A673 (cell line): ENCODE measurements around the gene S100A4.

Experiments used
- CTCF ChIP-seq: fragments of 300-800, 200-600 bp; sonication (generic); conservative IDR thresholded peaks from 2 replicates; pipeline ENCODE4 v1.5.1; 2017; ENCODE audit warnings: low read depth, mild to moderate bottlenecking, antibody characterized with exemption, low read length, moderate library complexity, mixed read lengths
- EZH2 ChIP-seq: fragments of 200-600 bp; sonication (generic); IDR thresholded peaks from 2 replicates; pipeline ENCODE4 v1.6.1; 2017; ENCODE audit warnings: borderline replicate concordance, low read depth, mild to moderate bottlenecking, mixed read lengths, antibody characterized with exemption, low read length; ENCODE audit not compliant: poor library complexity, severe bottlenecking

- TF ChIP-seq CTCF, result no peak
- no peak for TF ChIP-seq EZH2
Measured at GRCh38 chr1:153520818-153521476, 24.7 kb downstream of the S100A4 start.
